HG02970 (cell line): ENCODE data around the gene SERF1A.
A peak's percentile ranks its signal among the peaks of the same experiment; 100 is the strongest.
"Not testable (repeated sequence)": the region's sequence is repeated elsewhere in the genome, so short reads cannot be mapped to it uniquely, and the experiment has no call there.

Experiments used
- ATAC-seq: cut with Tn5 transposase; IDR thresholded peaks from one replicate; pipeline ENCODE4 v1.9.1; 2021; ENCODE audit warnings: mild to moderate bottlenecking, moderate library complexity, moderate number of reproducible peaks; ENCODE audit not compliant: unreplicated experiment, low FRiP score

SERF1A gene

GRCh38 chr5:70900533-70901271 lies at the start of gene SERF1A:
TSS of gene SERF1A (plus strand) at chr5:70900669. CDS start at chr5:70900870, 201 bp downstream.
- peak; percentile 93 for ATAC-seq

DNA sequence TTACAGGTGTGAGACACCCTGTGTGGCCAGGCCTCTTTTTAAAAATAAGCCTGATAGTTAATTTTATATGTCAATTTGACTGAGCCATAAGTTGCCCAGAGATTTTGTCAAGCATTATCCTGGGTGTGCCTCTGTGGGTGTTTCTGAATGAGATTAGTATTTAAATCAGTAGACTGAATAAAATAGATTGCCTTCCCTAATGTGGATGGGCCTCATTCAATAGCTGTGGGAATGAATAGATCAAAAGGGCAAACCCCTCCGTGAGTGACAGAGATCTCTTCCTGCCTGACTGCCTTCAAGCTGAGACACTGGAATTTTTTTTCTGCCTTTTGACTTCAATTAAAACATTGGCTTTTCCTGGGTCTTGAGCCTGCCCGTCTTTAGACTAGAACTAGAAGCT lies 33.7 kb upstream of the SERF1A start:
- not testable (repeated sequence) for ATAC-seq

DNA sequence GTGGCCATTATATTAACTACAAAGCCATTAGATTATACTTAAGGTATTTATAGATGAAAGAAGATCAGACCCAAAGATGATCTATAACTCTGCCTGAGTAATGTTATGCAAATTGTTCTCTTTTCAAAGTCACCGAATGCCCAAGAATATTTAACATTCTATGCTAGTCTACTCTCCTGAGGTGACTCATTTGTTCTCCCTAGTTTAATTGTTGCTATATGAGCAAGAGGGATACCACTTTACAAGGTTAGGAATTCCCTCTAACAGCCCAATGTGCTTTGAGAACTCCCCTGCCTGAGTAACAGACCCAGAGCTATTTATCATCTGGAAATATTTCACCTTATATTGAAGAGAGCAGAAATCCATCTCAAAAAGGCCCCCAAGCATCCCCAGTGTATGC lies 29.8 kb upstream of the SERF1A start:
- not testable (repeated sequence) for ATAC-seq

GRCh38 chr5:70896076-70896475 lies 4.4 kb upstream of the SERF1A start:
- not testable (repeated sequence) for ATAC-seq

- ATAC-seq, result not testable (repeated sequence)
Observed at GRCh38 chr5:70901272-70901571, 753 bp downstream of the SERF1A start.

DNA sequence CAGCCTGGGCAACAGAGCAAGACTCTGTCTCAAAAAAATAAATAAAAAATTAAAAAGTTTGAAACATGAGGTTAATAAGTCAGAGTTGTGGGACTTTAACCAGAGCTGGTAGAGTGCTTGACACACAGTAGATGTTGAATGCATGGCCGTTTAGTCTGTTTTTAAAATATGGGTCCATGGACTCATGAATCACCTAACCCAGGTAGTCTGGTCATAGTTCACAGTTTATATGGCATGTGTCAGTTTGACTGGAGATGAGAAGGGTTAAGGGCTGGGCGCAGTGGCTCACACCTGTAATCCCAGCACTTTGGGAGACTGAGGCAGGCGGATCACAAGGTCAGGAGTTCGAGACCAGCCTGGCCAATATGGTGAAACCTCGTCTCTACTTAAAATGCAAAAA lies 6.2 kb downstream of the SERF1A start:
- not testable (repeated sequence) for ATAC-seq

DNA sequence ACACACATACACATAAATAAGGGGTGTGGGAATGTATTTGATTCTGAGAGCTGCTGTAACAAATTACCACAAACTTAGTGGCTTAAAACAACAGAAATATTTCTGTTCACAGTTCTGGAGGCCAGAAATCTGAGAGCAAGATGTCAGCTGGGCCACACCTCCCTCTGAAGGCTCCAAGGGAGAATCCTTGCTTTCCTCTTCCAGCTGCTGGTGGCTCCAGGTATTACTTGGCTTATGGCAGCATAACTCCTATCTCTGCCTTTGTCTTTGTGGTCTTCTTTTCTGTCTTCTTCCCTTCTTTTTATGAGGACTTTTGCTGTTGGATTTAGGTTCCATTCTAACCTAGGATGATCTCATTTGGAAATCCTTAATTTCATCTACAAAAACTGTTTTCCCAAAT lies 16.4 kb downstream of the SERF1A start:
- not testable (repeated sequence) for ATAC-seq

DNA sequence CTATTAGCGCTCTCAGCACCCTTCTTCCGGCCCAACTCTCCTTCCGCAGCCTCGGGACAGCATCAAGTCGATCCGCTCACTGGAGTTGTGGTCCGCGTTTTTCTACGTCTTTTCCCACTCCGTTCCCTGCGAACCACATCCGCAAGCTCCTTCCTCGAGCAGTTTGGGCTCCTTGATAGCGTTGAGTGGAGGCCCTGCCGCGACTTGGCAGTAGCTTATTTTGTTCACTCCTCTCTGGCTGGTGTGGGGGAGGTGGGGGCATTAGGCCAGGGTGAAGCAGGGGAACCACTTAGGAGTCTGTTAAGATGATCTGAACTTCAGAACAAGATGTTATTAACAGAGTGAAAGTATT lies 24.7 kb downstream of the SERF1A start:
- ATAC-seq, result not testable (repeated sequence)

DNA sequence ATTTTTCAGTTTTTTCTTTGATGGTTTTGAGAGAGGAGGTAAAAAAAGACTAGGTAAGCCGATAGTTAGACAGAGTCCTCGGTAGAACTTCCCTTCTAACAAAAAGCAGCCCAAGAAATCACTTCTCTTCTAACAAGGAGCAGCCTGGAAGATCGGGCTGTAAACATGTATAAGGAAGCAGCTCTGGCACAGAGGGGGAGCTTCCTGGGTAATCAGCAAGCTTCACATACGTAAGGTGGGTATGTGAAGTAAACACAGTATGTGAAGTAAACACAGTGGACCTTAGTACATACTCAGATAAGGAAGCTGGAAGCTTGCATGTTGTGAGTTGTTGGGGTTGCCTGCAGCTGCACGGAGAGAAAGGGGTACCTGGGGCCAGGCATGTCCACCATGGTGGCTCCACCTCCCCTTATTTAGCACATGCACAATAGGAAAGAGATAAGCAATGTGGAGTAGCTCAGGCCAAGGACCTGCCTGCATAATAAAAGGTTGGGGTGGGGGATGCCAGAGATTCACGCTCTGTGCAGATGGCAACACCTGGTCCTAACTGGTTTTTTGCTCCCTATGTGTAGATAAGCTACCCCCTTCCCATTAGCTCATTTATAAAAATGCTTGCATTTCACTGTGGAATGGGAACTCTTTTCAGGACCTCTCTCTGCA lies 31.4 kb downstream of the SERF1A start:
- ATAC-seq, result not testable (repeated sequence)

- not testable (repeated sequence) for ATAC-seq
Observed at GRCh38 chr5:70932560-70932959, 32.1 kb downstream of the SERF1A start.

DNA sequence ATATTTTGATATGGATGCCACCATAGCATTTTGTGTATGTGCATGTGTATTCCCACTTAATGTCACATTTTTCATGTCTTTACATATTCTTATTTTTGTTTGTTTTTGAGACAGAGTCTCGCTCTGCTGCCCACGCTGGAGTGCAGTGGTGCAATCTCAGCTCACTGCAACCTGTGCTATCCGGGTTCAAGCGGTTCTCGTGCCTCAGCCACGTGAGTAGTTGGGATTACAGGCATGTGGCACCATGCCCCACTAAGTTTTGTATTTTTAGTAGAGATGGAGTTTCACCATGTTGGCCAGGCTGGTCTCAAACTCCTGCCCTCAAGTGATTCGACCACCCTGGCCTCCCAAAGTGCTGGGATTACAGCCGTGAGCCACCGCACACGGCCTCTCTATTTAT lies 52.6 kb downstream of the SERF1A start:
- not testable (repeated sequence) for ATAC-seq
